GM18861 (cell line): Measurements from ENCODE around the gene NTM.
"Not testable (repeated sequence)": the region's sequence is repeated elsewhere in the genome, so short reads cannot be mapped to it uniquely, and the experiment has no call there.

Experiments
- ATAC-seq: cut with Tn5 transposase; IDR thresholded peaks from one replicate; pipeline ENCODE4 v1.9.1; 2021; ENCODE audit not compliant: unreplicated experiment

The NTM gene

GRCh38 chr11:132050577-132051165 lies 680.3 kb downstream of the NTM start:
- ATAC-seq: no peak

- no peak for ATAC-seq
Observed at GRCh38 chr11:132051704-132052103, 681.3 kb downstream of the NTM start.

DNA sequence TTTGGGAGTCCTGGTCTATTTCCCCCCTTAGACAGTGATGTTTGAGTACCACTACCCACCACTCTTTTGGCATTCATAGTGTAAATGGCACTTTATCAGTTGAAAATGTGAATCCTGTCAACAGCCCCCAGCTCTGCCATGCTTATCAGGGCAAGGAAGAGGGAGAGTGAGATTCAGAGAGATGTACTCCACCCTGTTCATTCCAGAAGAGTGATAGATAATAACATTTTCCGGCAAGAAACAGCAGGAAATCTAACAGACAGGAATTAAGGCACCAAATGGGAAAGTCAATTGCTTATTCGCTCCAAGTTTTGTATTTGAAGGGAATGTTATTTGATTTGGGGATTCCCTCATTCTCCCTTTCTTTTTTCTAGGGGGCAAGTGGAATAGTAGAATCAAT lies 681.9 kb downstream of the NTM start:
- no peak for ATAC-seq

- ATAC-seq: no peak
Observed at GRCh38 chr11:132052904-132053303, 682.5 kb downstream of the NTM start.

DNA sequence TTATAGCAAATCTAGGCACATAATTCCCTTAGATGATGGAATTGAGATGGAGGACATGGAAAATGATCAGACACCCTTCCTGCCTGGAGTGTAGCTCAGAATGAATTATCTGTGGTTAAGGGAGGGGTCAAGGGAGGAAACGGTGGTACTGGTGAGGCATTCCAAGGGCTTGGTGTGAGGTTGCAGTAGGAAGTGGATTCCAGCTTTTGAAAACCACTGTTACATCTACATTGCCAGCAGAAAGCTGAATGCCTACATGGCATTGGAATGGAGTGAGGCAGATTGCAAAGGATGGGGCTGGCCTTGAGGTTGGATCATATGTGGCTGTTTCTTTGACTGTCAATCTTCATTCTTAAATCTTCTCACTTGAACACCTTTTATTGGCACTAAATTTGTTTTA lies 684.4 kb downstream of the NTM start:
- no peak for ATAC-seq

- no peak for ATAC-seq
Observed at GRCh38 chr11:132055296-132055695, 684.9 kb downstream of the NTM start.

GRCh38 chr11:132056689-132057088 lies 686.3 kb downstream of the NTM start:
- ATAC-seq: no peak

GRCh38 chr11:132057266-132057665 lies 686.9 kb downstream of the NTM start:
- ATAC-seq: no peak

GRCh38 chr11:132058211-132058772 lies 687.9 kb downstream of the NTM start:
- no peak for ATAC-seq

- ATAC-seq: no peak
Observed at GRCh38 chr11:132060567-132060966, 690.2 kb downstream of the NTM start.

DNA sequence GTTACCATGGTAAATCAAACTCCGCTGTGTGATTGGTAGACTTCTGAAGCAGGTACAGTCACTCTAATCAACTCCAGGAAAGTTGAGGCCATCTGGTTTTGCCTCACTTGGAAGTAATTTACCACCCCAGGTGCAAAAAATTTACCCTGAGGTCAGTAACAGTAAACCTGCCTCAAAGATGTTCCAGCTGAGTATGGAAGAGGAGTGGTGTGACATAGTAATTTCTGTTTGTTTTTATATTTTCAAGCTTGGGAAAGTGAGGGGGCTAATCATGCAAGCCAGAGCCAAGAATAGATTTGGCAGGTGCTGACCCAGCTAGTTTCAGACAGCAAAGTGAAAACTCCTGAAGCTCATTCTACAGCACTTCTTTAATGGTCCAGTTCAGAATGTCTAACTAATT lies 691.6 kb downstream of the NTM start:
- no peak for ATAC-seq

GRCh38 chr11:132062541-132062940 lies 692.1 kb downstream of the NTM start:
- no peak for ATAC-seq

DNA sequence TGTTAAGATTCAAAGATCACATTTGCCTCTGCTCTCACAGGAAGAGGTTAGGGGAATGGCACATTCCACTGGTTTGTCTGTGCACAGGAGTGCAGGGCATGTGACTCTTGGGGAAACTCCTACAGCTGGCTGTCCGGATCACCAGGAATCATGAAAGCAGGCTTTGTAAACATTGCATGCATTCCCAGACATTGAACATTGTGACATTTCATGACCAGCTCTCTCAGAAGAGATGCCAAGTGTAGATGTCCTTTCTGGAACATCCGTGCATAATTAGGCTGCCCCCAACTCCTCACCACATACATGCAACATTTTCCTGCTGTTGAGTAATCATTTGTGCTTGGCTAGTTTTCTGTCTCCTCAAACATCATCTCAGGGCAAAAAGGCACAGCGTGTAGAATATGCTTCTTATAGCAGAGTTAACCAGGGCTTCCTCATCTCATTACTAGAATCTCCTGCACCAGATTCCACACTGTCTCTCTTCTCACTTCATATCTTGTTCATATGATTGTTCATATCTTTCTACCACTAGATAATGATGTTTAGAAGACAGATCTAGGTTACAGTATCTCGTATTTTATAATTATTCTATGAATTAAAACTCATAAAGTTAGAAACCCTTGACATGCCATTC lies 694.7 kb downstream of the NTM start:
- no peak for ATAC-seq

DNA sequence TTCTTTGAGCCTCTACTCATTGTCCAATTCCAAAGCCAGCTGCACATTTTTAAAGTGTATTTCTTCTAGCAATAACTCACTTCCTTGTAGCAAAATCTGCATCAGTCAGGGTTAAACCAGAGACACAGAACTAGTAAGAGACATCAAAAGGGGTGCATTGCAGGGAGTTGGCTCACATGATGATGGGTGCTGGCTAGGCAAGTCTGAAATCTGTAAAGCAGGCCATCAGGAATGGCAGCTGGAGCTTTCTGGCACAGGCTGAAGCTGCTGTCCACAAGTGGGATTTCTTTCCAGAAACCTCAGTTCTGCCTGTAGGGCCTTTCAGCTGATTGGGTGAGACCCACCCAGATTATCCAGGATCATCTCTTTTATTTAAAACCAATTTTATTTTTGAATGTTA lies 698.1 kb downstream of the NTM start:
- ATAC-seq: no peak

GRCh38 chr11:132069593-132069992 lies 699.2 kb downstream of the NTM start:
- not testable (repeated sequence) for ATAC-seq

GRCh38 chr11:132070907-132071306 lies 700.5 kb downstream of the NTM start:
- ATAC-seq: not testable (repeated sequence)

- no peak for ATAC-seq
Observed at GRCh38 chr11:132072044-132072857, 701.8 kb downstream of the NTM start.

DNA sequence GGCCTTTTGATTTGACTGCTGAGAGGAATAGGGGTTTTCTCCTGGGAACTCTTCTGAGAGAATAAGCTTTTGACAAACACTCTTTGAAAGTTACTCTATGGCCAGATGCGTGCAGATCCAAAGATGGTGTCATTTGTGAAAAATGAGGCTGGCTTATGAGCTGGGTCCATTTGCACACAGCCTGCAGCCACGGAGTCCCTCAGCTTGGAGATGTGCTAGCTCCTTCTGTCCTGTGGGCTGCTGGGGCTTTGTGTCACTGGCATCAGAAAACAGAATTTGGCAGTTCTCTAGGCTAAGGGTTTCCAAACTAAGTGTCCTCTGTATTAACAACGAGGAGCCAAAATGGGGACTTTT lies 702.4 kb downstream of the NTM start:
- ATAC-seq: no peak

DNA sequence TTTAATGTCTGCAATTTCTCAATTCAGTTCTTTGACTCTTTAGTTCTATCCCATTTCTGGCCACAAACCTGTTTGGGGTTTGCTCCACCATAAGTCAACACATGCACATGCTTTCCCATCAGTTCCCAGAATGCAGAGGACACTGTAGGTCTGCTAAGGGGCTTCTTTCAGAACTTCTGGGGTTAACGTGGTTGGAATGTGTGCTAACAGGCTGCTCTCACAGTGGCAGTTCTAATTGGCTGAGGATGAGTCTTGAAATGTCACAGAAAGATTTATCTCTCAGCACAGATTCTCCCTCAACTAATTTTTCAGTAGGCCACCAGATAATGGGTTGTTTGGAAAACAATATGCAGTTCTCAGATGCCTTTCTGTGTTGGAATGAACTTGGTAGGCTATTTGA lies 703.4 kb downstream of the NTM start:
- ATAC-seq: no peak

DNA sequence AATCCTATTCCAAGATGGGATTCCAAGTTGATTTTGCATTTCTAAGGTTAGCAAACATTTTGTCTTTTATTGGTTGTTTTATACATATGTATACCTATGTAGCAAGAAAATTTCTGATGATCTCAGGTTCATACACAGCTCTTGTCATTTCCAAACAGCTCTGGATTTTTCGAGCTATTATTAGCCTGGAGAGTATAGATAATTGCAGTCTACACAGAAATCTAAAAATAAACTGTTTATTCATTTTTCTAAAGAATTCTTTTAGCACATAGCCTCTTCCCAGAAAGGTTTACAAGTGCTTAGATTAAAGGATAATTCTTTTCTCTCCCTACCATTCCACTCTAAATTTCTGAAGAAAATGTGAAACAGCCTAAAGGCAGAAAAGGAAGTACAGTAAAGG lies 705.0 kb downstream of the NTM start:
- ATAC-seq: no peak

- no peak for ATAC-seq
Observed at GRCh38 chr11:132077416-132077815, 707.0 kb downstream of the NTM start.
